Esophagus squamous epithelium (tissue), 4 donors: ENCODE measurements around the gene ADK.

ENCODE experiments used
- CTCF ChIP-seq, 6 experiments: fragments of 450-650 bp in 4 of 6; fragments of 200-600 bp in 2 of 6; sonication (generic) in 2 of 6; IDR thresholded peaks; one replicate each; pipeline ENCODE4 v1.5.1; 2016 to 2019; ENCODE audit warnings: antibody characterized with exemption in 6 of 6, mild to moderate bottlenecking in 4 of 6, moderate library complexity in 4 of 6
- POLR2A ChIP-seq, 4 donors: fragments of 450-650 bp; IDR thresholded peaks; one replicate each; pipeline ENCODE4 v1.6.1; 2017; ENCODE audit warnings: antibody characterized with exemption in 4 of 4, mild to moderate bottlenecking in 4 of 4, moderate library complexity in 3 of 4

- TF ChIP-seq POLR2A (IDR thresholded peaks at IDR 0.05) (no peak), CTCF (IDR thresholded peaks at IDR 0.05) (no peak)
These were observed 518.2 kb downstream of the ADK start for GRCh38 chr10:74669210-74669609.
